ENCODE measurements around the gene C1orf116. TPM values are rescaled to one million over a fixed set of nuclear protein-coding genes. Genes with fewer than 3 reads are reported as not detected.

Gene C1orf116
- total RNA-seq, 4 donors from 2014 or later = 52.8 to 173 (median 86.4) TPM

DNA sequence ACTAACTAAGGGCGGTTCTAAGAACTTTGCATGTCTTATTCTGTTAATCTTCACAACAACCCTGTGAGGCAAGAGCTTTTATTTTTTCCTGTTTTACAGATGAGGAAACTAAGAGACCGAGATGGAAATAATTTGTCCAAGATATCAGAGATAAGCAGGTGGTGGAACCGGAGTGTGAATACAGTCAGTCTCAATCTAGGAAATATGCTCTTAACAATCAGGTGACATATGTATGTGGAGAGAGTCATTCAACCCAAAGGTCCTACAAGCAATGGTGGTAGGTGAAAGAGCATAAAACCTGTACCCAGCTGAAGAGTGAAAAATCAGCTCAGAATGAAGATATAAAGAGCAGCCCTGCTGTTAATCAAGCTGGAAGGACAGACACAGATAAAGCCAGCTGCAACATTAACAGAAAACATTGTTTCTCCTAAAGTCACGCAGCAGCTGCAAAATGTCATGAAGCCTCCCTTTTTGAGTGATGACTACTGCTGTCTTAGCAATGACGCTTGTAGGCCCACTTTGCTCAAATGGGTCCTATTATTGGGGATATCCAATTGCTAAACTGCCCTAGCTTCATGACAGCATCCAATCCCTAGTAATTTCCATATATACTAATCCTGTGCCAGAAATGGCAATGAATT is 31.8 kb downstream of the C1orf116 start:
- peaks cover 0 to 49% (median 7%) of the 10 kb centered on the region in 3 donors for H3K4me1 ChIP-seq
- H3K27me3 ChIP-seq = no peaks in the 10 kb centered on the region
- TF ChIP-seq, protein P1, sequence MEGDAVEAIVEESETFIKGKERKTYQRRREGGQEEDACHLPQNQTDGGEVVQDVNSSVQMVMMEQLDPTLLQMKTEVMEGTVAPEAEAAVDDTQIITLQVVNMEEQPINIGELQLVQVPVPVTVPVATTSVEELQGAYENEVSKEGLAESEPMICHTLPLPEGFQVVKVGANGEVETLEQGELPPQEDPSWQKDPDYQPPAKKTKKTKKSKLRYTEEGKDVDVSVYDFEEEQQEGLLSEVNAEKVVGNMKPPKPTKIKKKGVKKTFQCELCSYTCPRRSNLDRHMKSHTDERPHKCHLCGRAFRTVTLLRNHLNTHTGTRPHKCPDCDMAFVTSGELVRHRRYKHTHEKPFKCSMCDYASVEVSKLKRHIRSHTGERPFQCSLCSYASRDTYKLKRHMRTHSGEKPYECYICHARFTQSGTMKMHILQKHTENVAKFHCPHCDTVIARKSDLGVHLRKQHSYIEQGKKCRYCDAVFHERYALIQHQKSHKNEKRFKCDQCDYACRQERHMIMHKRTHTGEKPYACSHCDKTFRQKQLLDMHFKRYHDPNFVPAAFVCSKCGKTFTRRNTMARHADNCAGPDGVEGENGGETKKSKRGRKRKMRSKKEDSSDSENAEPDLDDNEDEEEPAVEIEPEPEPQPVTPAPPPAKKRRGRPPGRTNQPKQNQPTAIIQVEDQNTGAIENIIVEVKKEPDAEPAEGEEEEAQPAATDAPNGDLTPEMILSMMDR (IDR thresholded peaks at IDR 0.05) = no peak
- TF ChIP-seq POLR2A (IDR thresholded peaks at IDR 0.05) = no peak
- H3K4me3 ChIP-seq = no peak overlapping the region
- H3K9me3 ChIP-seq = no peaks in the 10 kb centered on the region
- H3K36me3 ChIP-seq = no peaks in the 10 kb centered on the region
- DNase-seq = no peak
- H3K27ac ChIP-seq = peak overlapping the region in 3 of 4 donors; percentile 80 to 87 (median 86)
- intact Hi-C loops (cut with DNase I) = no loop called here
- 74 to 79% methylated on average over 5 of the region's 5 CpGs for WGBS, 2 donors

DNA sequence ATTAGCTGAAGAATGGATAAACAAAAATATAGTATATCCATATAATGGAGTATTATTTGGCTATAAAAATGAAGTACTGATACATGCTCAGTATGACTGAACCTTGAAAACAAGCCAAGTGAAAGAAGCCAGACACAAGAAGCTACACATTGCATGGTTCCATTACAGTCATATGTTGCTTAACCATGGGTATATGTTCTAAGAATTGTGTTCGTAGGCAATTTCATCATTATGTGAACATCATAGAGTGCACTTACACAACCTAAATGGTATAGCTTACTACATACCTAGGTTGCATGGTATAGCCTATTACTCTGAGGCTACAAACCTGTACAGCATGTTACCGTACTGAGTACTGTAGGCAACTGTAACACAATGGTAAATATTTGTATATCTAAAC is 33.7 kb downstream of the C1orf116 start:
- 62 to 88% methylated on average over 2 of the region's 2 CpGs for WGBS, 2 donors
- H3K9me3 ChIP-seq = no peaks in the 10 kb centered on the region
- H3K4me1 ChIP-seq = peaks cover 0 to 35% (median 7%) of the 10 kb centered on the region in 3 donors
- H3K36me3 ChIP-seq = no peaks in the 10 kb centered on the region
- no peak for DNase-seq
- no peak for TF ChIP-seq POLR2A (IDR thresholded peaks at IDR 0.05)
- TF ChIP-seq, protein P1 (IDR thresholded peaks at IDR 0.05) = no peak
- no peak overlapping the region for H3K27ac ChIP-seq
- H3K4me3 ChIP-seq = no peak overlapping the region
- H3K27me3 ChIP-seq = peaks cover 0 to 3% (median 0%) of the 10 kb centered on the region in 4 donors
- intact Hi-C loops (cut with DNase I) = no loop called here

DNA sequence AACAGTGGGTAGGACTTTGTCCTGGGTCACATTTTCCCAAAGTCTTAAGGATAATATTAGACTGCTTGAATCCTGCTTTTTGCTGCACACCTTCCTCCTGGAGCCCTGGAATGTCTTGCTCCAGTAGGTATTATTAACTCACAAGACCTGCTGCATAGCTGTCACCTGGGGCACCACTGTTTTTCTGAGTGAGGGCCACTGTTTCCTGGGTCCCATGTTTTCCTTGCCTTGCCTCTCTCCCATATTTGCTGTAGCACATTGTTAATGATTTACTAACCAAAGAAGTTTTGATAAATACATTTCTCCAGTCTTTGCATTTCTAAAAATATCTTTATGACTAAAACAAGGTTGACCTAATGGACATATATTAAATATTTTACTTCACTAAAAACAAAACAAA is 39.8 kb downstream of the C1orf116 start:
- no peak for DNase-seq
- Histone ChIP-seq H3K4me1 (peaks cover 0 to 4% (median 0%) of the 10 kb centered on the region in 3 donors), H3K36me3 (no peaks in the 10 kb centered on the region), H3K9me3 (no peaks in the 10 kb centered on the region), H3K27me3 (peaks cover 0 to 17% (median 0%) of the 10 kb centered on the region in 4 donors), H3K4me3 (no peak overlapping the region), H3K27ac (no peak overlapping the region)
- no peak for TF ChIP-seq POLR2A (IDR thresholded peaks at IDR 0.05)
- intact Hi-C loops (cut with DNase I) = no loop called here

DNA sequence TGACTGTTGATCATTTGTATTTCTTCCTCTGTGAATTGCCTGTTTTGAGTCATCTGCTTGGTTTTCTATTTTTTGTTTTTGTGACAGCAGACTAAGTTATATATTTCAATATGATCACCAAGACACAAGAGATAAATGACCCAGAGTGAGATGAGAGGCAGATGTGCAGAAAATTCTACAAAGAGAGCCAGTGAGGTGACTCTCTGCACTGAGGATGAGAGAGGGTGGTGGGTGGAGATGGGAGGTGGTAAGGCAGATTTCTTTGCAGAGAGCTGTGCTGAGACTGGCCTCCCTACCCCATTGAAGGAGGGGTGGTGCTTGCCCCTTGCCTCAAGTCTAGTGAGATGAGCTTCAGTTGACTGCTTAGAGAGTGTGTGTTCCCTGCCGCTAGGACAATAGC is 44.7 kb downstream of the C1orf116 start:
- 88 to 100% methylated on average over 1 of the region's 1 CpG for WGBS, 2 donors

DNA sequence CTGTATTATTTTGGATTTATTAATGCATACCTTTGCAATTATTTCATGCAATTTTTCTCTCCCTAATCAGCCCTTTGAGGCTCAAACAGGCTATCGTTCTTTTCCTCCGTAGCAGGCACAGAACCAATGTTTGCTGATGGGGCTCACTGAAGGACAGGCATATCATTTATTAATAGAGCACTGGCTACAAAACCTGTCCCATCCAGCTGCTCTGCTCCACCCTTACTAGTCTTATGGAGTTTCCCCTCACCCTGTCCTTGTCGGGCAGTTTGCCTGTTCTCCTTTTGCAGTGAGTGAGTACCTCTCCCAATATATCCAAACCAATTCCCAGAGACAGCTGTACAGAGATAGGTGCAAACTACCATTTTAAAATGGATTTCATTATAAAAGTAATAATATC is 45.7 kb downstream of the C1orf116 start:
- no peak for TF ChIP-seq POLR2A (IDR thresholded peaks at IDR 0.05)
- TF ChIP-seq, protein P1 (IDR thresholded peaks at IDR 0.05) = no peak
- peaks cover 0 to 12% (median 0%) of the 10 kb centered on the region in 4 donors for H3K27me3 ChIP-seq
- peaks cover 0 to 15% (median 0%) of the 10 kb centered on the region in 3 donors for H3K4me1 ChIP-seq
- intact Hi-C loops (cut with DNase I) = no loop called here
- no peaks in the 10 kb centered on the region for H3K9me3 ChIP-seq
- no peak for DNase-seq
- 36 to 53% methylated on average over 3 of the region's 3 CpGs for WGBS, 2 donors
- no peaks in the 10 kb centered on the region for H3K36me3 ChIP-seq
- no peak overlapping the region for H3K4me3 ChIP-seq
- H3K27ac ChIP-seq = no peak overlapping the region

More for the DNA sequence above, 44.7 kb downstream of the C1orf116 start:
- DNase-seq = no peak
- no peaks in the 10 kb centered on the region for H3K9me3 ChIP-seq
- H3K27ac ChIP-seq = no peak overlapping the region
- H3K4me3 ChIP-seq = no peak overlapping the region
- H3K36me3 ChIP-seq = no peaks in the 10 kb centered on the region
- intact Hi-C loops (cut with DNase I) = no loop called here
- TF ChIP-seq, protein P1 (IDR thresholded peaks at IDR 0.05) = no peak
- TF ChIP-seq POLR2A (IDR thresholded peaks at IDR 0.05) = no peak
- peaks cover 0 to 15% (median 0%) of the 10 kb centered on the region in 3 donors for H3K4me1 ChIP-seq
- H3K27me3 ChIP-seq = peaks cover 0 to 21% (median 0%) of the 10 kb centered on the region in 4 donors
